PC-3 (cell line): ENCODE measurements around the gene SYMPK. TPM values are rescaled to one million over a fixed set of nuclear protein-coding genes. Genes with fewer than 3 reads are reported as not detected.
"Not testable (repeated sequence)": the region's sequence is repeated elsewhere in the genome, so short reads cannot be mapped to it uniquely, and the experiment has no call there.

Source experiments
- ATAC-seq: fragments of 200-7000 bp; cut with Tn5 transposase; 2 replicates; pipeline ENCODE4 v1.9.1; 2020; ENCODE audit warnings: mild to moderate bottlenecking, moderate library complexity
- BruUV-seq: library from RNA; stranded (reverse); fragments of 400-500 nt; replicated peaks from 2 replicates; lab custom pipeline; 2021; lab: Mats Ljungman, UMichigan
- CTCF ChIA-PET: fragments of 300-600 bp; sonication (Branson Sonifier 250); formaldehyde crosslinking; loops from one replicate; lab custom pipeline; 2022; ENCODE audit warnings: antibody characterized with exemption; lab: Charles Lee
- POLR2A ChIA-PET: fragments of 300-600 bp; sonication (Branson Sonifier 250); formaldehyde crosslinking; loops from one replicate; lab custom pipeline; 2022; ENCODE audit warnings: antibody characterized with exemption; ENCODE audit not compliant: unreplicated experiment; lab: Charles Lee
- DNase-seq: peaks from one replicate; pipeline ENCODE4 v3.0.0-alpha.2; 2015
- H2AFZ ChIP-seq: fragments of 300-600 bp; sonication (generic); 2 replicates; pipeline ENCODE4 v1.6.0; 2016; ENCODE audit warnings: antibody characterized with exemption, low read length
- H3F3A ChIP-seq: fragments of 300-600 bp; sonication (generic); one replicate; pipeline ENCODE4 v1.6.0; 2017; ENCODE audit warnings: antibody characterized with exemption, low read length, control low read depth, mild to moderate bottlenecking; ENCODE audit not compliant: unreplicated experiment
- H3K27ac ChIP-seq: fragments of 300-600 bp; sonication (generic); 2 replicates; pipeline ENCODE4 v1.5.1; 2016; ENCODE audit warnings: mild to moderate bottlenecking, low read length
- H3K27me3 ChIP-seq: fragments of 300-600 bp; sonication (generic); 2 replicates; pipeline ENCODE4 v1.6.1; 2016; ENCODE audit warnings: low read length, mixed read lengths
- H3K36me3 ChIP-seq: fragments of 300-600 bp; sonication (generic); 2 replicates; pipeline ENCODE4 v1.6.1; 2016; ENCODE audit warnings: low read depth, mixed run types, low read length, mixed read lengths
- H3K4me1 ChIP-seq: fragments of 300-600 bp; sonication (generic); 2 replicates; pipeline ENCODE4 v1.5.1; 2016; ENCODE audit warnings: low read length; ENCODE audit not compliant: insufficient read depth
- H3K4me2 ChIP-seq: fragments of 300-600 bp; sonication (generic); 2 replicates; pipeline ENCODE4 v1.6.0; 2016; ENCODE audit warnings: low read length
- H3K4me3 ChIP-seq: fragments of 300-600 bp; sonication (generic); 2 replicates; pipeline ENCODE4 v1.5.1; 2016; ENCODE audit warnings: mild to moderate bottlenecking, low read length, mixed read lengths
- H3K79me2 ChIP-seq: fragments of 300-600 bp; sonication (generic); 2 replicates; pipeline ENCODE4 v1.6.1; 2017; ENCODE audit warnings: low read length, mixed read lengths
- H3K9ac ChIP-seq: fragments of 300-600 bp; sonication (generic); 2 replicates; pipeline ENCODE4 v1.6.0; 2016; ENCODE audit warnings: mild to moderate bottlenecking, low read length
- H3K9me2 ChIP-seq: fragments of 300-600 bp; sonication (generic); replicated peaks from 2 replicates; pipeline ENCODE4 v1.6.1; 2016; ENCODE audit warnings: mixed run types, low read length, mixed read lengths
- H3K9me3 ChIP-seq: fragments of 300-600 bp; sonication (generic); 2 replicates; pipeline ENCODE4 v1.6.1; 2016; ENCODE audit warnings: low read length, mixed read lengths
- H4K20me1 ChIP-seq: fragments of 300-600 bp; sonication (generic); 2 replicates; pipeline ENCODE4 v1.6.1; 2016; ENCODE audit warnings: low read length, mixed read lengths
- EZH2 ChIP-seq: fragments of 300-600 bp; sonication (generic); IDR thresholded peaks from one replicate; pipeline ENCODE4 v1.6.1; 2017; ENCODE audit warnings: antibody characterized with exemption, mild to moderate bottlenecking, low read length; ENCODE audit not compliant: unreplicated experiment
- EZH2phosphoT487 ChIP-seq: fragments of 300-600 bp; sonication (generic); IDR thresholded peaks from 2 replicates; pipeline ENCODE4 v1.6.1; 2018; ENCODE audit warnings: mild to moderate bottlenecking, antibody characterized with exemption, low read length, borderline replicate concordance
- intact Hi-C: fragments of 100-400 bp; cut with micrococcal nuclease; formaldehyde crosslinking; loops from 2 replicates; pipeline ENCODE4 v1.9.0; 2023
- total RNA-seq: library from RNA; depleted of rRNA; stranded (reverse); fragments of >200 nt; gene quantifications from 2 replicates; pipeline ENCODE4 v1.2.3, GENCODE V29; 2014
- TF ChIP-seq, protein P1 (sequence below): fragments of 300-600 bp; sonication (generic); conservative IDR thresholded peaks from 2 replicates; pipeline ENCODE4 v1.5.1; 2017; ENCODE audit warnings: antibody characterized with exemption, low read depth, mild to moderate bottlenecking, low read length

The SYMPK gene
- total RNA-seq, 1 experiment from 2014 or later = 36.6 TPM

DNA sequence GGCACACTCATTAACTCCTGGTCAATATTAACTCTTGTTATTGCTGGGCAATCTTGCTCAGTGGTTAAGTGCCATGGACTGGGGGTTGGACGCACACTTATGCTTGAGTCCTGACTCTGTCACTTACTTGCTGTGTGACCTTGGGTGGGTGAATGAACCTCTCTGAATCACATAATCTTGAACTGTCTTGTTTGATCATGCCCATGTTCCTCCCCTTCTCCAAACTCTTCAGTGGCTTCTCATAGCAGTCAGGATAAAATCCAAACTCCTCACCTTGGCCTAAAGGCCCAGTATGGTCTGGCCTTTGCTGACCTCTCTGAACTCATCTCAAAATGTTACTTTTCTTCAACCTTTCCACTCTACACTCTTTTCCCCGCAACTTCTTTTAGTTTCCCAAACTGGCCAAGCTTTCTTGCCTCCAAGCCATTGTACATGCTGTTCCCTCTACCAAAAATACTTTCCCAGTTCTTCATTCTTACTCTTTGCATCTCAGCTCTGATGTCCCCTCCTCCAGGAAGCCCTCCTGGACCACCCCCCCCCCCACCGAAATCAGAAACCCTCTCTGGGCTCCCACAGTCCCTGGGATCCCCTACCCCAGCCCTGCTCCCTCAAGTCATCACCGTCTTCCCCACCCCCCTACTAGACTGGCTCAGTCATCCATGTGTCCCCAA, 37.1 kb upstream of the SYMPK start:
- intact Hi-C loops = no loop called here
- H3K4me1 ChIP-seq = peaks cover 7% of the 10 kb centered on the region; the same call in 1 of the 2 replicates
- POLR2A ChIA-PET = no interaction called here
- H4K20me1 ChIP-seq = no peaks in the 10 kb centered on the region
- no peaks in the 10 kb centered on the region for H3K9me2 ChIP-seq
- DNase-seq (no peak), ATAC-seq (no peak)
- H2AFZ ChIP-seq = no peak overlapping the region
- CTCF ChIA-PET = no interaction called here
- H3K4me2 ChIP-seq = peak overlapping the region; percentile 93; the same call in 1 of the 2 replicates
- no peak overlapping the region for H3K9ac ChIP-seq
- H3K36me3 ChIP-seq = no peaks in the 10 kb centered on the region
- H3K79me2 ChIP-seq = peaks cover 10% of the 10 kb centered on the region; the same call in 1 of the 2 replicates
- no peak for TF ChIP-seq EZH2phosphoT487
- no peaks in the 10 kb centered on the region for H3K27me3 ChIP-seq
- H3K9me3 ChIP-seq = no peaks in the 10 kb centered on the region
- H3K4me3 ChIP-seq = no peak overlapping the region
- no TSS peak for BruUV-seq
- H3F3A ChIP-seq = no peaks in the 10 kb centered on the region
- H3K27ac ChIP-seq = no peak overlapping the region

GRCh38 chr19:45899253-45899652, 36.3 kb upstream of the SYMPK start:
- DNase-seq (no peak), ATAC-seq (no peak)
- Histone ChIP-seq H2AFZ (no peak overlapping the region), H3K27me3 (no peaks in the 10 kb centered on the region), H3K79me2 (peaks cover 10% of the 10 kb centered on the region; the same call in 1 of the 2 replicates), H3F3A (no peaks in the 10 kb centered on the region), H4K20me1 (no peaks in the 10 kb centered on the region), H3K36me3 (no peaks in the 10 kb centered on the region), H3K27ac (no peak overlapping the region), H3K9me3 (no peaks in the 10 kb centered on the region), H3K9ac (no peak overlapping the region), H3K4me1 (peaks cover 7% of the 10 kb centered on the region; the same call in 1 of the 2 replicates), H3K4me3 (no peak overlapping the region), H3K9me2 (no peaks in the 10 kb centered on the region), H3K4me2 (no peak overlapping the region)
- TF ChIP-seq, protein P1, sequence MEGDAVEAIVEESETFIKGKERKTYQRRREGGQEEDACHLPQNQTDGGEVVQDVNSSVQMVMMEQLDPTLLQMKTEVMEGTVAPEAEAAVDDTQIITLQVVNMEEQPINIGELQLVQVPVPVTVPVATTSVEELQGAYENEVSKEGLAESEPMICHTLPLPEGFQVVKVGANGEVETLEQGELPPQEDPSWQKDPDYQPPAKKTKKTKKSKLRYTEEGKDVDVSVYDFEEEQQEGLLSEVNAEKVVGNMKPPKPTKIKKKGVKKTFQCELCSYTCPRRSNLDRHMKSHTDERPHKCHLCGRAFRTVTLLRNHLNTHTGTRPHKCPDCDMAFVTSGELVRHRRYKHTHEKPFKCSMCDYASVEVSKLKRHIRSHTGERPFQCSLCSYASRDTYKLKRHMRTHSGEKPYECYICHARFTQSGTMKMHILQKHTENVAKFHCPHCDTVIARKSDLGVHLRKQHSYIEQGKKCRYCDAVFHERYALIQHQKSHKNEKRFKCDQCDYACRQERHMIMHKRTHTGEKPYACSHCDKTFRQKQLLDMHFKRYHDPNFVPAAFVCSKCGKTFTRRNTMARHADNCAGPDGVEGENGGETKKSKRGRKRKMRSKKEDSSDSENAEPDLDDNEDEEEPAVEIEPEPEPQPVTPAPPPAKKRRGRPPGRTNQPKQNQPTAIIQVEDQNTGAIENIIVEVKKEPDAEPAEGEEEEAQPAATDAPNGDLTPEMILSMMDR = no peak
- no peak for TF ChIP-seq EZH2
- TF ChIP-seq EZH2phosphoT487 = no peak
- no TSS peak for BruUV-seq
- ChIA-PET POLR2A (no interaction called here), CTCF (no interaction called here)
- intact Hi-C loops = no loop called here

DNA sequence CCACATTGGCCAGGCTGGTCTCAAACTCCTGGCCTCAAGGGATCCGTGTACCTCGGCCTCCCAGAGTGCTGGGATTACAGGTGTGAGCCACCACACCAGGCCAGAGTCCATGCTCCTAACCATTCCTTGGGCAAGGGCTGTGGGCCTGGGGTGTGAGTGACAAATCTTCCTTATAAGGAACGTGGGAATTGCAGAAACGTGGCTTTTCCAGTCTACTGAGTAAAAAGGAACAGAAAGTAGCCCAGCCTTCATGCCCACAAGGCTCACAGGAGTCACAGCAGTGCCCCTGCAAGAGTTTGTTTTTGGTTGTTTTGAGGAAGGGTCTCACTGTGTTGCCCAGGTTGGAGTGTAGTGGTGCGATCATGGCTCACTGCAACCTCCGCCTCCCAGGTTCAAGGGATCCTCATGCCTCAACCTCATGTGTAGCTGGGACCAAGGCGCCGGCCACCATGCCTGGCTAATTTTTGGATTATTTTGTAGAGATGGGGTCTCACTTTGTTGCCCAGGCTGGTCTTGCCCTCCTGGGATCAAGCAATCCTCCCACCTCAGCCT, 34.4 kb upstream of the SYMPK start:
- no peak for TF ChIP-seq EZH2phosphoT487
- TF ChIP-seq, protein P1 = no peak
- TF ChIP-seq EZH2 = no peak
- H3K9me2 ChIP-seq = no peaks in the 10 kb centered on the region
- peaks cover 10% of the 10 kb centered on the region; the same call in 1 of the 2 replicates for H3K79me2 ChIP-seq
- BruUV-seq = no TSS peak
- no peaks in the 10 kb centered on the region for H3K9me3 ChIP-seq
- H4K20me1 ChIP-seq = no peaks in the 10 kb centered on the region
- H2AFZ ChIP-seq = no peak overlapping the region
- H3K36me3 ChIP-seq = no peaks in the 10 kb centered on the region
- ATAC-seq (no peak), DNase-seq (no peak)
- peaks cover 7% of the 10 kb centered on the region; the same call in 1 of the 2 replicates for H3K4me1 ChIP-seq
- H3K4me2 ChIP-seq = no peak overlapping the region
- H3K9ac ChIP-seq = no peak overlapping the region
- no peaks in the 10 kb centered on the region for H3K27me3 ChIP-seq
- no peaks in the 10 kb centered on the region for H3F3A ChIP-seq
- intact Hi-C loops = no loop called here
- CTCF ChIA-PET = no interaction called here
- POLR2A ChIA-PET = no interaction called here
- H3K27ac ChIP-seq = no peak overlapping the region
- H3K4me3 ChIP-seq = no peak overlapping the region

DNA sequence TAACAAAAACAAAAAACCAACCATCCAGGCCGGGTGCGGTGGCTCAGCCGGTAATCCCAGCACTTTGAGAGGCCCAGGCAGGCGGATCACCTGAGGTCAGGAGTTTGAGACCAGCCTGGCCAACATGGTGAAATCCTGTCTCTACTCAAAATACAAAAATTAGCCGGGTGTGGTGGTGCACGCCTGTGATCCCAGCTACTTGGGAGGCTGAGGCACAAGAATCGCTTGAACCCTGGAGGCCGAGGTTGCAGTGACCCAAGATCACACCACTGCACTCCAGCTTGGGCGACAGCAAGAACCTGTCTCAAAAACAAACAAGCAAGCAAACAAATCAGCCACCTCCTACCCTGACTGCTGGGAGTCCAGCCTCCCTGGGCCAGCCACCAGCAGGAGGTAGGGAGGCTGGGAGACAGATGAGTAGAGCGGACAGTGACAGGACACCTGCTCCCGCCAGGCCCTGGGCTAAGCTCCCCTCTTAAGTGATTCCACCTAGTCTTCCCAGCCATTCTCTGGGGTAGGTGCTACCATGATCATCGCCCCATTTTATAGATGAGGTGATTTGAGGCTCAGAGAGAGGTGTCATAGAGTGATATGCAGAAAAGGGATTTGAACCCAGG, 33.1 kb upstream of the SYMPK start:
- H3K9me3 ChIP-seq, H3K4me2 ChIP-seq, H4K20me1 ChIP-seq, H3K9me2 ChIP-seq, H2AFZ ChIP-seq, BruUV-seq, H3K27ac ChIP-seq, CTCF ChIA-PET, DNase-seq, H3K79me2 ChIP-seq, H3K27me3 ChIP-seq, H3K9ac ChIP-seq, POLR2A ChIA-PET, H3K4me1 ChIP-seq, H3K4me3 ChIP-seq, intact Hi-C loops, H3F3A ChIP-seq, H3K36me3 ChIP-seq, ATAC-seq: not testable (repeated sequence)
